Measurements from ENCODE around the gene AP2A2.

The AP2A2 gene

DNA sequence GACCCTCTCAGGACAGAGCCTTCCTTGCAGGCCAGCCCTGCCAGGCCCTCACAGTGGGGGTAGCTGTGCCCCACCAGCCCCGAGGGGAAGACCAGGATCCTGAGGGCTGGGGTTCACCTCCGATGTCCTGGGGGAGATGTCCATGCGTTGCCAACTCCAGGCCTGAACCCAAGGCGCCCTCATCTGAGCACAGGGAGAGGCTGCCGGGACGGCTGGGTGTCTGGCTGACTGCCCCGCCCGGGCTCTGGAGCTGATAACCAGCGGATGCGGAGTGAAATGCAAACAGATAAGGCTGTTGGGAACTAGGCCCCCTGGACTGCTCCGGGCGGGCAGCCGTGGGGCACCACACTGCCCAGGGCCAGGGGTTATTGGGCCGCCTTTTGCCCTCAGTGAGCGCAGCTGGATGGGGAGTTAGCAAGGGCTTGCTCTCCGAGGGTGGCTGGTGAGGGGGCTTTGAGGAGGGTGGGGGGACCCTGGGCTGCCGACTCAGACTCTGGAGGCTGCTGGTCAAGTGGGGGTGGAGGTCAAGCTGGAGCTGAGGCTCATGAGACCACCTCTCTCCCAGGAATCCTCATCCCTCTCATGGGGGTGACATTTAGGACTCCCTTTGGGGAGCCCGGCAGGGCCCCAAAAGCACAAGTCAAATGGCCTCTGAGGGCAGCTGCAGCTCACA, 116.4 kb downstream of the AP2A2 start:
- DNase-seq (ENCODE audit: low read depth, low spot score), result no peak

DNA sequence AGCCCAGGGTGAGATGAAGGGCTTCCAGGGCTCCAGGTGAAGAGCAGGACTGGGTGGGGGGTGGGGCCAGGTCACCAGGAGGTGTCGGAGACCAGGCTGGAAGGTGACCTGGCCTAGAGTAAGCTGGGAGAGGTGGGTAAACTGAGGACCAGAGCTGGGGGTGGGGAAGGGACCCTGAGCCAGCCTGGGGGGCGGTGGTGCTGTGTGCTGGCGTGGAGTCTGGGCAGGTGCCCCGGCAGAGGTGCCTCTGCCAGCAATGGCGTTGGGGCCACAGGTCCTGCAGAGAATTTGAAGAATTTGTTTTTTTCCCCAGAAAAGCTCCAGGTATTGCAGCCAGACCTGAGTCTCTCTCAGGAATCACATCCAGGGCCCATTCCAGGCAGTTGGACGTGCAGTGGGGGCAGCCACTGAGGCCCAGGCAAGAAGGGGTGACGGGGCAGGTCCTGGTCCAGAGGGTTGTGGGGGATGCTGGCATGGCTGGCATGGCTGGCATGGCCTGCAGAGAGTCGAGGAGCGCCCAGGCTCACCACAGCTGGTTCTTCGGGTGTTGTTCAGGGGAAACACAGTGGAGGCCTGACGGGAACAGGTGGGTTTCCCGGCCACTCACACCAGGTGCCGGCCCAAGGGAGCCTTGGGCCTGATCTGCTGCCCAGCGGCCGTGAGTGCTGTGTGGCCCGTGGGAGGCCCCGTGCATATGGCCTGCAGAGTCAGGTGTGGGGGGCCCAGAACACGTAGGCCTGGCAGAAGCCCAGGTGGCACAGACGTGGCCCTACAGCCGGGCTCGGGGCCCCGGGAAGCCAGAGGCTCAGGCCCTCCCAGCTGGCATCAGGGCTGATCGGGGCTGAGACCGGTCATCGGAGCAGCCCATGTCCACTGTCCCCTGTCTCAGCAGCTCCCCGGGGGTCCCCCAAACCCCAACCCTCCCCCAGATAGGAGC, 117.2 kb downstream of the AP2A2 start:
- DNase-seq (ENCODE audit: low read depth, low spot score), result no peak

DNA sequence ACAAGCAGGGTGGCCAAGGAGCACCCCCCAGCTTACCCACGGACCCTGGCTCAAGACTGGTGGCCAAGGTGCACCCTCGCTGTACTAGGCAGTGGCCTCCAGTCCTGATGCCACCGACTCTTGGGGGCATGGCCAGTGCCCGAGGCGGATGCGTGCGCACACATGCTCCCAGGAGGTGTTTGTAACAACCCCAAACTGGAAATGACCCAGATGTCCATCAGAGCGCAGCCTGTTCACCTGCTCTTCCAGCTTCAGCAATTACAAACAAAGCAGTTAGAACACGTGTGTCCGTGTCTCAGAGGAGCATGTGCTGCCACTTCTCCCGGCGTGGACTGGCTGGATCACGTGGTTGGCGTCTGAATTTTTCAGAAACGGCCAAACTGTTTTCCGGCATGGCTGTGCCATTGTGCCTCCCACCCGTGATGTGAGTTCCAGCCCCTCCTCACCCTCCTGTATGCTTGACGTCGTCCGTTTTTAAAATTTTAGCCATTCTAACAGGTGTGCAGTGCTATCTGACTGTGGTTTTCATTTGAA, 118.0 kb downstream of the AP2A2 start:
- no peak for DNase-seq (ENCODE audit: low read depth, low spot score)

DNA sequence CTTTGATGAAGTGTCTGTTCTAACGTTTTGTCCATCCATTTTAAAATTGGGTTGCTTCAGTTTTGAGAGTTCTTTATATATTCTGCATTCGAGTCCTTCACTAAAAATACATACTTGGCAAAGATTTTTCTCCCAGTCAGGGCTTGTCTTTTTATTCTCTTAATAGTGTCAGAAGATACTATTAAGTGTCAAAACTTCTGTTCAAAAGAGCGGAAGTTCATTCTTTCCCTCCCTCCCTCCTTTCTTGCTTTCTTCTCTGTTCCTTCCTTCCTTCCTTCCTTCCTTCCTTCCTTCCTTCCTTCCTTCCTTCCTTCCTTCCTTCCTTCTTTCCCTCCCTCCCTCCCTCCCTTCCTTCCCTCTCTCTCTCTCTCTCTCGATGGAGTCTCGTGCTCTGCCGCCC, 118.5 kb downstream of the AP2A2 start:
- no peak for DNase-seq (ENCODE audit: low read depth, low spot score)

DNA sequence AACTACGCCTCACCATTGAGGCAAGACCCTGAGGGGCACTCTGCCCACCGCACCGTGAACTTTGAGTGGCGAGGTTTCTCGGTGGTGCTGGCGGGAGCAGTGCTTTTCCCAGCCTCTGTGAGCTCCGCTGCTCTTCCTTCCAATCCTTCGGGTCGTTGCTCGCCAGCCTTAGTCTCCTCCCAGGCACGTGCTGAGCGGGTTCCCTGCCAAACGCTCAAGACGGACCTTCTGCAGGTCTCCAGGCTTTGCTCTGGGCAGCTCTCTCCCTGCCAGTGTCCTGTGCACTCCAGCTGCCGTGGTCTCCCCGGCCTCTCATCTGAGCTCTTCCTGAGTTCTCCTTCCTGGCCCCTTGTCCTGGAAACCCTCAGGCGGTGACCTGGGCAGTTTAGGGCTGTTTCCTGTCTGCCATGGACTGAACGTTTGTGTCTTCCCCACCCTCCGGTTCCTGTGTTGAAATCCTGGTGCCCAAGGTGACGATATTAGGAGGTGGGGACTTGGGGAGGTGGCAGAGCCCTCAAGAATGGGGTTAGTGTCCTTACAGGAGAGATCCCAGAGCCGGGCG, 122.0 kb downstream of the AP2A2 start:
- no peak for DNase-seq (ENCODE audit: low read depth, low spot score)

DNA sequence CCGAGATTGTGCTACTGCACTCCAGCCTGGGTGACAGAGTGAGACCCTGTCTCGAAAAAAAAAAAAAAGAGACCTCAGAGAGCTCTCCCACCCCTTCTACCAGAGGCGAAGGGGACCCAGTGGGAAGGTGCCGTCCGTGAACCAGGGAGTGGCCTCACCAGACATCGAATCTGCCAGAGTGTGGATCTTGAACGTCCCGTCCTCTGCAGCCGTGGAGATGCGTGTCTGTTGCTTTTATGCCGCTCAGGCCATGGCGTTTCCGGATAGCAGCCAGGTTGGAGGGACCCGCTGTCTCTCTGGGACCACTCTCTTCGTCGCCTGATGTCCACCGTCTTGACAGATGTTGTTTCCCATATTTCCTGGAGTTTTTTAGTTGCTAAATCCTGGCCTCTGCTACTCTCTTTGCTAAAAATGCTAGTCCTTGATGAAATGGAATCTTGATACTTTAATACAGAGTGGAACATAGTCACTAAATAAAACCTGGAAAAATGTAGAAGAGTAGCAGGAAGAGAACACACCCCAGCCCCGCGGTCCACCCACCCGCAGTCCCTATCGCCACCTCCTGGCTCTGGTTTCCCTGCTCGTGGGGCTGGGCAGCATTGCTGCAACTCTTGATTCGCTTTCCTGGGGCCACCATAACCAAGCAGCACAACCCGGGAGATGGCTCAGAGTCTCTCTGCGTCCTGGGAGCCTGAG, 122.9 kb downstream of the AP2A2 start:
- no peak for DNase-seq (ENCODE audit: low read depth, low spot score)

DNA sequence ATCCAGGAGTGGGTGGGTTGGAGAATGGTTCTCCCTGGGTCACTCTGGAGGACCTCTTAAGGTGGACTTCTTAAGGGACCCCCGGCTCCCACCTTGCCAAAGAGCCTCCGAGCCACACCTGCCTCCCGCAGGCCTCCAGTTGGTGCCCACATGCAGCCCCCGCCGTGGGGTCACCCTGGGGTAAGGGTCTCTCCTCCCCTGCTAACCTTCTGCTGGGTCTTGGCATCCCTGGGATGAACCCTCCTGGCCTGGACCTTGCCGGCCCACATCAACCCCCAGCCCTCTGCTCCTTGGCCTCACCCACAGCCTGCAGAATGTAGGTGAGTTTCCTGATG, 123.4 kb downstream of the AP2A2 start:
- DNase-seq (ENCODE audit: low read depth, low spot score), result no peak

DNA sequence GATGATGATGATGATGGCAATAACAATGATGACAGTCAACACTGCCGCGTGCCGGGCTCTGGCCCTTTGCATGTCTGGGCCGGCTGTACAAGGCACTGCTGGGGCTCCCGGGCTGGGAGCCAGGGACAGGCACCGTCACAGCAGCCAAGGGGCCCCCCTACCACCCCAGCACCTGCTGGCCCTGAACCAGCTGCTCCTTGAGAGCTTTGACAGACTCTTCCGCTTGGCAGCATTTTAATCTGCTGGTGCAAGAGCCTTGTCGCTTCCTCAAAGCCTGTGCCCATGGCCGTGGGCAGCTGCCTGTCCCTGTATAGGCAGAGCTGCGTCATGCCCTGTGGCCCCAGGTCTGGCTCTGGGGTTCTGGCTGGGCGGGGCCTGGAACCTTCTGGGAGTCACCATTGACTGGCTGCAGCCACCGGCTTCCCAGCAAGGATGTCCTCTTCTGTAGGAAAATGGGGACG, 123.8 kb downstream of the AP2A2 start:
- DNase-seq (ENCODE audit: low read depth, low spot score), result no peak

DNA sequence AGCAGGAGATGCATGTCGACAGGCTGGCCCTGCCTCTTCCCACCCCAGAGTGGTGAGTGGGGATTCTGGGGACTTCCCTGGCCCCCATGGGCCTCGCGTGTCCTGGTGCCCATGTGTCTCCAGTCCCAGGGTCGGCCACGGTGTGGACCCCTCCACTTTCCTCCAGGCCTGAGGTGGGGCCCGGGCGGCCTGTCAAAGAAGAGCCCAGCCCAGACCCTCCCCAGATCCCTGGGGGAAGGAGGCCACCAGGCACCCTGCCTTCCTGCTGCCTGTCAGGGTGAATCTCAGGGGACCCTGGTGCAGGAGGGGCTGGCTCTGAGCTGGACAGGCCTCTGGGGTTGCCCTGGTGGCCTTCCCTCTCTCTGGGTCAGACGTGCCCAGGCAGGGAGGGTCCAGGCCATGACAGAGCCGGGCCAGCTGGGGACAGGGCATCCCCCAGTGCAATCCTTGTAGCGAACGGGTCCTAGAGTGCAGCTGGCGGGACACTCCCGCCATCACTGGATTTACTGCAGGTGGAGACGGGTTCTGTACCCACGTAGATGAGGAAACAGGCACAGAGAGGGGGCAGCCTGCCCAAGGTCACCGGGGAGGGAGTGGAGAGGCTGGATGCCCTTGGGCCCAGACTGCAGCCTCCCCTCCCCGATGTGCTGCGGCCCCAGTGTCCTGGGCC, 124.4 kb downstream of the AP2A2 start:
- DNase-seq (ENCODE audit: low read depth, low spot score), result no peak

DNA sequence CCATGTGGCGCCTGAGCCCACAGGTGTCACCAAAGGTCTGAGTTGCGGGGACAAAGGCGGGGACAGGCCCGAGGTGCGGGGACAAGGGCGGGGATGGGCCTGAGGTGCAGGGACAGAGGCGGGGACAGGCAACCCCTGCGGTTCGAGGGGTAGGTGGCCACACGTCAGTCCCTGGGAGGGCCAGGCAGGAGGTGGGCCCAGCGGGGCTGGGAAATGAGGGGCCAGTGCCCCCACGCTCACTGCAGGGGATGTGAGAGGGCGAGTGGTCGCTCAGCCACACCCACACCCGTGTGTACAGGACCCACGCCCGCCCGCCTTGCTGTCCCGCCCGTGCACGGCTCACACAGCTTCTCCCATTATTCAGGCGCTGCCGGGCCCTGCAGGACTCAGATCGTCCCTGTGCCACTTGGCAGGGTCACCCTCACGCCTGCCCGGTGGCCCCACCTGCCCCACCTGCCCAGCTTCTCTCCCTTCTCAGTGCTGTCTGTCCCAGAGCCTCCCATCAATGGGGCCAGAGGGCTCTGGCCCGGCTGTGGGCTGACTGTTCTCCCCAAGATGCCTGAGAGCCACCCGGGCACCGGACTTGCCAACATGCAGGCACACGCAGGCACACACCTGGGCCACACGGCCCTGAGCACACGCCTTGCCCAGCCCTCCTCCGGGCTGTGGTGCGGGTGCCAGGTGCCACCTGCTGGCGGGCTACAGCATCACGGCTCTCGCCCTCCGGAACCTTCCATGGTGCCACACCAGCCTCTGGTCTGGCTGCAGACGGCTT, 125.1 kb downstream of the AP2A2 start:
- DNase-seq (ENCODE audit: low read depth, low spot score), result peak; percentile 47

DNA sequence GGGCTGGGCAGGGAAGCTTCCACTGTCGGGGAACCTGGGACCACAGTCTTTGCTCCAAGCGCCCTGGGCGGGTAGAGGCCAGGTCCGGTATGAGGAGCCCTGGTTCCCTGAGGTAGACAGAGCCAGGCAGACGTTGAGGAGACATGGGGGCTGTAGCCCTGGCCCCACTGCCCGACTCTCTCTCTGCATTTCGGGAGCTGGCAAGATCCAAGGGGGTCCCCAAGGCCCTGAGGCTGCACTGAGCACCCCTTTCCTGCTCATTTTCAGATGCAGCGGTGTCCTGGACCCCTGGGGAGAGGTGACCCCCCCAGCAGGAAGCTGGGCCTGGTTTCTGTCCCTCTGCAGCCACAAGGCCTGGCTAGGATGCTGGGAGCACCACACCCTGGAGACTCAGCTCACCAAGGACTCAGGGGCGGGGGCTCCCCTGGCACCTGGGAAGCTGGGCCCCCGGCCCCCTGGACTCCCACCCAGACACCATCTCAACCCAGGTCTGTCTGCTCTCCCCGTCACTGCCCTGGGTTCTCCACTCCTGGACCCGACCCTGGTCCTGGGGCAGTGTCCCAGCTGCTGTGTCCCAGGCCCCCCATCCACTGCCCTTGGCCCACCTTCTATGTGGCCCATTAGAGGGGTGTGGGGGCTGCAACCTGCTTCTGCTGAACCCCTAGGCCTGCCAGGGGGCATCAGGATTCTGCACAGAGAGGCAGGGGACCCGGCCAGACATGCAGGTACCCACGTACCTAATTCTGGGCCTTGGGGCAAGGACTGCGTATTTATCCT, 125.9 kb downstream of the AP2A2 start:
- DNase-seq (ENCODE audit: low read depth, low spot score), result no peak

DNA sequence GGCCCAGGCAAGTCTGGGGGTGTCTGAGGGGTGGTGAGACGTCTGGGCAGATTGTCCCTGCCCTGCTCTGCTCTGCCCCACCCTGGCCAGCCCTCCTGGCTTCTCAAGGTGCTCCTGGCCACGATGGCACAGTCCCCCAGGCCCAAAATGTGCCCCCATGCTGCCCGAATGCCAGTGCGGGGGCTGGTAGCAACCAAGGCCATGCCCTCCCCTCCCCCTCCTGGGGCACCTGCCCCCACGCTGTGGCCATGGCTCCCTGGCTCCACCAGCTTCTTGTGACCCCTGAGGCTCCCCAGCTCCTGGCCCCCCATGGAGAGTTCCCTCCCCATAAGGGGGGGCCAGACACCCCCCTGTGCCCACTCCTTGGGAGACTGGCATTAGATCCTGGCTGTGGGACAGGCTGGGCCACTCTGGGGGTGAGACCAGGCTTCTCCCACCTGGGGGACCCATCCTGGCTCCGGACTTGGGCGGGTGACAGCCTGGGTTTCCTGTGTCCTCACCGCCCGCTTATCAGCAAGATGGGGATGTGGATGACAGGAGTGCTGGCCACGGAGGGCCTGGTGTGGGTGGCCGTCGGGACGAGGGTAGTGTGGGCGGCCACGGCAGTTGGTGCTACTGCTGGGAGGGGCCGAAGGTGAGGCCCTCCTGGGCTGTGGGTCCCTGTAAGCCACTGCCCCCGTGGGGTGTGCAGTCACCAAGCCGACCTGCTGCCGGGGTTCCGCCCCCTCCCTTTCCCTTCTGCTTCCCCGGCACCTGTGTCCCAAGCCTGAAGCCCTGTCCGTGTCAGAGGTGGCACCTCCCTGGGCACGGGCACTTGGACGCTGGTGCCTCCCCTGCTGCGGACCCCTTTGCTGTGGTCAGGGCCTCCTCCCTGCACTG, 126.7 kb downstream of the AP2A2 start:
- no peak for DNase-seq (ENCODE audit: low read depth, low spot score)

DNA sequence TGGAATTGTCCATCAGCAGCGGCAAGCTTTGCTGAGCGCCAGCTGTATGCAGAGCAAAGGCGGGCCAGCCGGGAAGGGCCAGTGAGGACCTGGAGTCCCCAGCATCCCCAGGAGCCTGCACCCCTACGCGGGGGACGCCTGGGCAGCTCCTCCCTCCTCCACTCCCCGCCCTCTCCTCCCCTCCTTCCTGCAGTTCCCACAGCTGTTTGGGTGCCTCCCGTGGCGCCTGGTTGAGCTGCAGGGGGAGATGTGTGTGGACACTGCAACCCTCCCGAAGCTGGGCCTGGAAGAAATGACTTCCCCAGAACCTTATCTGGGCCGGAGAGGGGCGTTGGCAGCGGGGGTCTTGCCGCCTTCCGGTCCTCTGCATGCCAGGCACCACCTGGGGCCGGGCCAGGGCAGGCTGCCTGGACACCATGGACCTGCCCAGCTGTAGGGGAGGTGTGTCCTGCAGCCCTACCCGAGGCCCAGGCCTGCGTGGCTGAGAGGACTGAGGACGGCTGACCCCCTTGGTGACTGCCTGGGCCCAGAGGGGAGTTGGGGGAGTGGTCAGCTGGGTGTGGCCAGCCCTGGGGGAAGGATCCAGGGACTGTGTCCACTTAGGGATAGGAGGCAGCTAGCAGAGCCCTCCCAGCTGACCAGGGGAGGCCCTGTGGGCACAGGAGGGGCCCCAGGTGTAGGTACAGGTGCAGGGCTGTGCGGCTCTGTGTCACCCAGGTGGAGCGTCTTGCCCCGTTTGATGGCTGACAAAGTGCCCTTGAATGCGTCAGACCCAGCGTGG, 127.6 kb downstream of the AP2A2 start:
- no peak for DNase-seq (ENCODE audit: low read depth, low spot score)

DNA sequence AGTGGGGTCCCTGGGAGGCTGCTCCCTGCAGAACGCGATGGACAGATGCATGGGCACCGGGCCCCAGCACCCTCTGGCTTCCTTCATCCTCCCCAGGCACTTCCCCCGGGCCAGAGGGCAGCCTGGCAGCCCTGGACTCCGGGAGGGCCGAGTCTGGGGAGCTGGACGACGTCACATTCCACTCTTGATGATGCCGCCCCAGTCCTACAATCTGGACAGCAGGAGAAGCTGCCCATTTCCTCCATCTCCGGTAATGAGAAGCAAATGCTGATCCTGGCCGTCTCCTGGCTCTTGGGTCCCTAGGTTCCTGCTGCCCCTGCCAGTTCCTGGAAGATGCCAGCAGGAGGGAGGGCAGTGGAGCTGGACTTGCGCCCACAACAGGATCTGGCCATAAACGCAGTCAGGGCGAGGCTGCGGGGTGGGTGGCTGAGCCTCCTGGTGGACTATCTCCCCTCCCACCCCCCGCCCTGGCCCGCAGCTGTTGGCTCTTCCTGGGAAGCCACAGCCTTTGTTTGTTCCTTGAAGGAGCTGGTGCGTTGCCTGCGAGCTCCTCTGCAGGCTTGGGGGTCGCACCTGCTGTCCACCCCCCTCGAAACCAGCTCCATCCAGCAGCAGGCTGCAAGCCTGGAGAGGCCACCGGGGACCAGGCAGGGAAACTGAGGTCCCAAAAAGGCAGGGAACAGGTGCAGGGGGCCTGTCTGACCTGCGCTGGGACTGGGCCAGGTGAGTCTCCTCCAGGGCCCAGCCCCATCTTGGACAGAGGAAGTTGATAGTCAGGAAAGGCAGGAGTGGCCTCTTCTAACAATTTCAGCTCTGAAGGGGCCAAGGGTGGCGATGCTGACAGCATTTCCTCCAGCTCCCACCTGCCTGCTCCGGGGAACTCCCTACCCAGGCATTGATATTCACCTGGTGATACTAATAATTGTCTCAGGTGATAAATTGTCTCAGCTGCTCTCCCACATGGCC, 128.8 kb downstream of the AP2A2 start:
- no peak for DNase-seq (ENCODE audit: low read depth, low spot score)

DNA sequence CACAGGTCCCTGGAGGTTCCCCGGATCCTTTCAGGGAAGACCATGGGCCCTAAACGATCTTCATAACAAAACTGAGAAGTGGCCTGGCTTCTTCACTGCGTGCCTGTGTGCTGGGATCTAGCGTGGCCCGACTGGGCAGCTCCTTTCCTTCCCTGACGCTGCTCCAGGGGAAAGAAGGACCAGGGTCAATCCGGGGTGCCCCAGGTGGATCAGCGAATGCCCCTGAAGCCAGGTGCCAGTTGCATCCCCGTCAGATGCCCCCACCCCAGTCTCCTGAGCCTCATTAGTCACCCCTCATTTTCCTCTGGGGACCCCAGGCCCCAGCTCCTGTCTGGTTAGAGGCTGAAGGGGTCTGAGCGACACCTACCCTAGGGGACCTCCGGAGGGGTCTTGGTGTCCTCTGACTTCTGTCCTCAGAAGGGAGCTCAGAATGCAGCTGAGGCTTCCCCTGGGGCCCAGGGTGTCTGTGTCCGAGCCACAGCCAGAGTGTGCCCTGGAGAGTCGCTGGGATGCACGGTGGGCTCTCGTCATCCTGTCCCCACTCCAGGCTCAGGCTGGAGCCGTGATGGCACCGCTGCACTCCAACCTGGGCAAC, 129.5 kb downstream of the AP2A2 start:
- no peak for DNase-seq (ENCODE audit: low read depth, low spot score)

DNA sequence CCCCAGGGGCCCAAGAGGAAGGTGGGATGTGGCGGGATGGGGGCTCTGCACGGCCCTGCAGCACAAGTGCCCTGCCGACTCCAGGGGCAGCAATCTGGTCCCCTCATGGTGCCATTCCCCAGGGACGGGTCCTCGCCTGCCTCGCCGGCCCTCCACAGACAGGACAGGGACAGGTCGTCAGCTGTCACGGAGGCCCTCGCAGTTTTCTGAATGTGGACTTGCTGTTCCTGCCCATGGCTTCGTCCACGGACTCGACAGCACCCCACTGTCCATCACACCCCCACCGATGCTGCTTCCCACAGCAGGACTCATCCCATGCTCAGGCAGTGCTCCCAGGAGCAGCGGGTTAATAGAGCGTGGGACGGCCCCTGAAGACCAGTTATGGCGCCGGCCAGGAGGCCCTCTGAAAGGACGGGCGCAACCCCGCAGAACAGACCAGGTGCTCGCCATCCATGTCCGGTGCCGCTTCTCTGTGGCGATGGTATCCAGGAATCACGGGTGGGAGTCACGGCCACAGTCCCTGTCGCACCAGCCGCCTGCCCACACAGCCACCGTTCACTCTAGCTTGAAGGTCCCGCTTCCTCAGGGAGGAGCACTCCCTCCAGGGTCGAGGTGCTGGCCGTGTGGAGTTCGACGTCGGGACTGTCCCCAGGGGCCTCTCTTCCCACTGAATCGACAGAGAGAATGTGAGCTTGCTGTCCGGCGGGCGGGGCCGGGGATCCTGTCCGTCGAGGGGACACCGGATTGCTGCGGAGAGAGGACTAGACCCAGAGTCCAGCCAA, 130.5 kb downstream of the AP2A2 start:
- DNase-seq (ENCODE audit: low read depth, low spot score), result no peak

Data from iPS DF 19.7 (cell line).